Skeletal muscle satellite cell (primary cell): ENCODE data around the gene RBM11. TPM values are rescaled to one million over a fixed set of nuclear protein-coding genes. Genes with fewer than 3 reads are reported as not detected.
"Not testable (repeated sequence)": the region's sequence is repeated elsewhere in the genome, so short reads cannot be mapped to it uniquely, and the experiment has no call there.

Source experiments
- H3K27me3 ChIP-seq: 2 replicates; pipeline ENCODE4 v1.7.0; 2013; ENCODE audit warnings: low read length; ENCODE audit not compliant: control insufficient read depth, insufficient read depth
- H3K36me3 ChIP-seq: 2 replicates; pipeline ENCODE4 v1.7.0; 2013; ENCODE audit warnings: mild to moderate bottlenecking, control low read depth, low read length; ENCODE audit not compliant: insufficient read depth
- H3K4me1 ChIP-seq: 2 replicates; pipeline ENCODE4 v1.7.0; 2013; ENCODE audit warnings: low read length; ENCODE audit not compliant: control insufficient read depth, insufficient read depth
- H3K4me2 ChIP-seq: 2 replicates; pipeline ENCODE4 v1.7.0; 2013; ENCODE audit warnings: mild to moderate bottlenecking, low read length
- H3K4me3 ChIP-seq: 2 replicates; pipeline ENCODE4 v1.7.0; 2013; ENCODE audit warnings: low read length
- H3K9ac ChIP-seq: 2 replicates; pipeline ENCODE4 v1.7.0; 2013; ENCODE audit warnings: mild to moderate bottlenecking, low read depth, low read length, moderate library complexity
- H3K9me3 ChIP-seq: replicated peaks from 2 replicates; pipeline ENCODE4 v1.7.0; 2013; ENCODE audit warnings: mild to moderate bottlenecking, control low read depth, low read length
- total RNA-seq: library from RNA; depleted of rRNA; stranded (reverse); fragments of >200 nt; gene quantifications from 2 replicates; pipeline ENCODE4 v1.2.3, GENCODE V29; 2012; rRNA removed

The RBM11 gene
- 0.51 TPM in 1 of 2 replicates, not detected in the other for total RNA-seq

GRCh38 chr21:14215971-14216641 is at the start of gene RBM11:
RBM11 (plus strand) TSS chr21:14216157; CDS start chr21:14216187, 30 bp downstream.
- Histone ChIP-seq H3K4me2 (peak within 1 kb of the TSS; percentile 83), H3K27me3 (peaks cover 5% of the 10 kb centered on the region), H3K4me3 (peak within 1 kb of the TSS; percentile 73), H3K9me3 (no peaks in the 10 kb centered on the region), H3K9ac (peak within 1 kb of the TSS; percentile 38), H3K36me3 (no peaks in the 10 kb centered on the region), H3K4me1 (no peaks in the 10 kb centered on the region)

DNA sequence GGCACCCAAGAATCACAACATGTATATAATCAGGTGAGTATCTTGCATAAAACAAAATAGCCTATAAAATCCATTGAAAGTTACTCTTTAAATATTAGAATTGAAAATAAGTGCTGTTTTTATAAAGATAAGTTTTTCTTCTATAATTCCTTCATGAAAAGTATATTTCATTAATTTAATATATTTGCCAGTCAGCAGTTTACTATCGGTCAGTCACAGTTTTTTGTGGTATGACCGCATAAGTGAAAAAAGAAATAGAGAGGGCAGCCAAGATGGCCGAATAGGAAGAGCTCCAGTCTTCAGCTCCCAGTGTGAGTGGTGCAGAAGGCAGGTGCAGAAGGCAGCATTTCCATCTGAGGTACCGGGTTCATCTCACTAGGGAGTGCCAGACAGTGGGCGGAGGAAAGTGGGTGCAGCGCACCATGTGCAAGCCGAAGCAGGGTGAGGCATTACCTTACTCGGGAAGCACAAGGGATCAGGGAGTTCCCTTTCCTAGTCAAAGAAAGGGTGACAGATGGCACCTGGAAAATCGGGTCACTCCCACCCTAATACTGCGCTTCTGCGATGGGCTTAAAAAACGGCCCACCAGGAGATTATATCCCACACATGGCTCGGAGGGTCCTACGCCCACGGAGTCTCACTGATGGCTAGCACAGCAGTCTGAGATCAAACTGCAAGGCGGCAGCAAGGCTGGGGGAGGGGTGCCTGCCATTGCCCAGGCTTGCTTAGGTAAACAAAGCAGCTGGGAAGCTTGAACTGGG is 49.3 kb upstream of the RBM11 start:
- not testable (repeated sequence) for H3K36me3 ChIP-seq, H3K27me3 ChIP-seq, H3K4me1 ChIP-seq, H3K4me2 ChIP-seq, H3K9ac ChIP-seq, H3K9me3 ChIP-seq, H3K4me3 ChIP-seq

DNA sequence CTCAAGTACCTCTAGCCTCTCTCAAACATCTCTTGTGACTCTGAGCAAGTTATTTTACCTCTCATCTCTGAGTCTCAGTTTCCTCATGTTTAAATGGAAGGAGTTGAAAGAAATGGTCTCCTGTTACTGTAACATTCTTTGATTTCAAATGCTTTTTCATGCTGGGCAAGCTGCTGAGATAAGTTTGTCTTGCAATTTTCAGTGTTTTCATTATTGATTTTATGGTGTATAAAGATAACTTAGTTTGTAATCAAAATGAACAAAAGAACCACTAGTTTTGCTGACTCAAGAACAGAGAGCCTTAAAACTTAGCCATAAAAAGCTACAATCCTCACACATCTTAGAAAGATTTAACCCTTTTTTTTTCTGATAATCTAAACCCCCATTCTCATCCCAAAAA is 9.7 kb upstream of the RBM11 start:
- Histone ChIP-seq H3K27me3 (no peaks in the 10 kb centered on the region), H3K9ac (no peak overlapping the region), H3K9me3 (no peaks in the 10 kb centered on the region), H3K4me3 (no peak overlapping the region), H3K4me2 (no peak overlapping the region), H3K36me3 (no peaks in the 10 kb centered on the region), H3K4me1 (no peaks in the 10 kb centered on the region)

DNA sequence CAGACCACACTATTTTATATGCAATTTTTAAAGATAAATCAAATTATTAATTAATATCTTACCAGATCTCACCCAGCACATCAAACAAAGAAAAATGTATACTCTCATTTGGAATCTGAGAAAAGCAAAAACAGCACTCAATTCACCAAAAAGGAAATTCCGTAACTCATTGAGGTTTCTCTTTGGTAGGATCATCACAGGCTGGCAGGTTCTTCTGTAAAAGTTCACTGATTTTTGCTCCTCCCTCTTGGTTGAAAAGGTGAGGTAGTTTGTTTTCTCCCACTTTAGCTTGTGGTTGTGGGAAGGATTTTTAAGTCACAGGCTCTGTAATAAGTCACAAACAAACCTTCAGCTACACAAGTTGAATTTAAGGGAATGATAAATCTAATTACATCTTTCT is 5.2 kb upstream of the RBM11 start, which contains the start of gene LIPI:
LIPI (minus strand) TSS at position 218 of the 400 bp plus-strand sequence; CDS start at position 108, 110 bp downstream.
- Histone ChIP-seq H3K9me3 (no peaks in the 10 kb centered on the region), H3K4me2 (no peak within 1 kb of the TSS), H3K9ac (no peak within 1 kb of the TSS), H3K36me3 (no peaks in the 10 kb centered on the region), H3K4me3 (no peak within 1 kb of the TSS), H3K27me3 (peaks cover 5% of the 10 kb centered on the region), H3K4me1 (no peaks in the 10 kb centered on the region)

DNA sequence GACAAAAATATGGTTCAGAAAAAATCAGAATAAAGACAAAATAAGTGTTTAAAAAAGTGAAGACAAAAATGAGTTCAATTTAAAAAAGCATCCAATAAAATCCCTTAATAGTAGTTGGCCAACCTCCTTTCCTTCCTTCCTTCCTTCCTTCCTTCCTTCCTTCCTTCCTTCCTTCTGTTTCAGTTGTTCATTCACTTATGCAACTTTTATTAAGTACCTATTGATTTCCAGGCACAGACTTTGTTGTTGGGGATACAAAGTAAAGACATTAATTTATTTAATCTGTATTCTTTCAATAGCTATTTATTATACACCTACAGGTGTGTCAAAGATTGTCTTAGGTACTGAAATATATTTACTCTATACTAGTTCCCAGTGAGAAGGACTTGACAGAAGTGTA is 2.8 kb upstream of the RBM11 start:
- no peaks in the 10 kb centered on the region for H3K36me3 ChIP-seq
- H3K27me3 ChIP-seq, result peaks cover 5% of the 10 kb centered on the region
- no peak overlapping the region for H3K4me2 ChIP-seq
- H3K9ac ChIP-seq, result no peak overlapping the region
- no peak overlapping the region for H3K4me3 ChIP-seq
- H3K4me1 ChIP-seq, result no peaks in the 10 kb centered on the region
- H3K9me3 ChIP-seq, result no peaks in the 10 kb centered on the region

GRCh38 chr21:14223365-14223764 is 7.4 kb downstream of the RBM11 start:
- Histone ChIP-seq H3K4me1 (no peaks in the 10 kb centered on the region), H3K4me3 (no peak overlapping the region), H3K27me3 (no peaks in the 10 kb centered on the region), H3K9ac (no peak overlapping the region), H3K4me2 (no peak overlapping the region), H3K9me3 (no peaks in the 10 kb centered on the region), H3K36me3 (no peaks in the 10 kb centered on the region)

DNA sequence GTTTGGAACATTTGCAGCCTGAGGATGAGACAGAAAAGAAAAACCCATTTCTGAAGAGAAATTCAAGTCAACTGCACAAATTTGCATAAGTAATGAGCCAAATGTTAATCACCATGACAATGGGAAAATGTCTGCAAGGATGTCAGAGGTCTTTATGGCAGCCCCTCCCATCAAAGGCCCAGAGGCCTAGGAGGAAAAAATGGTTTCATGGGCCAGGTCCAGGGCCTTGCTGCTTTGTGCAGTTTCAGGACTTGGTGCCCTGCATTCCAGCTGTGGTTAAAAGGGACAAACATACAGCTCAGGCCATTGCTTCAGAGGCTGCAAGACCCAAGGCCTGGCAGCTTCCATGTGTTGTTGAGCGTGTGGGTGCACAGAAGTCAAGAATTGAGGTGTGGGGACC is 13.4 kb downstream of the RBM11 start:
- no peaks in the 10 kb centered on the region for H3K27me3 ChIP-seq
- H3K36me3 ChIP-seq, result no peaks in the 10 kb centered on the region
- H3K4me3 ChIP-seq, result no peak overlapping the region
- H3K4me1 ChIP-seq, result no peaks in the 10 kb centered on the region
- H3K4me2 ChIP-seq, result no peak overlapping the region
- H3K9ac ChIP-seq, result no peak overlapping the region
- no peaks in the 10 kb centered on the region for H3K9me3 ChIP-seq

DNA sequence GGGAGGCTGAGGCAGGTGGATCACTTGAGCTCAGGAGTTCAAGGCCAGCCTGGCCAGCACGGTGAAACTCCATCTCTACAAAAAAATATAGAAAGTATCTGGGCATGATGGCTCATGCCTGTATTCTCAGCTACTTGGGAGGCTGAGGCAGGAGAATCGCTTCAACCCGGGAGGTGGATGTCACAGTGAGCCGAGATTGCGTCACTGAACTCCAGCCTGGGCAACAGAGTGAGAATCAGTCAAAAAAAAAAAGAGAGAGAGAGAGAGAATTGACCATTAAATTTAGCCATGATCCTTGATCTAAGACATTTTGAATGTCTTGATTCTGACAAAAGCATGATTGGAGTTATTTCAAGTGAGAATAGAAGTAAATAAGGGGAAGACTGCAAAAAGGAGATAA is 19.1 kb downstream of the RBM11 start:
- H3K27me3 ChIP-seq, result no peaks in the 10 kb centered on the region
- H3K4me1 ChIP-seq, result no peaks in the 10 kb centered on the region
- H3K9me3 ChIP-seq, result no peaks in the 10 kb centered on the region
- H3K9ac ChIP-seq, result no peak overlapping the region
- no peaks in the 10 kb centered on the region for H3K36me3 ChIP-seq
- no peak overlapping the region for H3K4me2 ChIP-seq
- no peak overlapping the region for H3K4me3 ChIP-seq

- no peak overlapping the region for H3K4me3 ChIP-seq
- no peaks in the 10 kb centered on the region for H3K36me3 ChIP-seq
- no peaks in the 10 kb centered on the region for H3K4me1 ChIP-seq
- H3K4me2 ChIP-seq, result no peak overlapping the region
- no peak overlapping the region for H3K9ac ChIP-seq
- H3K27me3 ChIP-seq, result no peaks in the 10 kb centered on the region
- H3K9me3 ChIP-seq, result no peaks in the 10 kb centered on the region
Measured at GRCh38 chr21:14236180-14236579, 20.2 kb downstream of the RBM11 start.

GRCh38 chr21:14239281-14239680 is 23.3 kb downstream of the RBM11 start:
- H3K27me3 ChIP-seq, result no peaks in the 10 kb centered on the region
- H3K4me3 ChIP-seq, result no peak overlapping the region
- no peaks in the 10 kb centered on the region for H3K9me3 ChIP-seq
- no peaks in the 10 kb centered on the region for H3K4me1 ChIP-seq
- no peak overlapping the region for H3K9ac ChIP-seq
- H3K4me2 ChIP-seq, result no peak overlapping the region
- H3K36me3 ChIP-seq, result no peaks in the 10 kb centered on the region

GRCh38 chr21:14241297-14241696 is 25.3 kb downstream of the RBM11 start:
- no peaks in the 10 kb centered on the region for H3K27me3 ChIP-seq
- H3K9ac ChIP-seq, result no peak overlapping the region
- no peak overlapping the region for H3K4me3 ChIP-seq
- no peaks in the 10 kb centered on the region for H3K36me3 ChIP-seq
- H3K9me3 ChIP-seq, result no peaks in the 10 kb centered on the region
- H3K4me1 ChIP-seq, result no peaks in the 10 kb centered on the region
- H3K4me2 ChIP-seq, result no peak overlapping the region

DNA sequence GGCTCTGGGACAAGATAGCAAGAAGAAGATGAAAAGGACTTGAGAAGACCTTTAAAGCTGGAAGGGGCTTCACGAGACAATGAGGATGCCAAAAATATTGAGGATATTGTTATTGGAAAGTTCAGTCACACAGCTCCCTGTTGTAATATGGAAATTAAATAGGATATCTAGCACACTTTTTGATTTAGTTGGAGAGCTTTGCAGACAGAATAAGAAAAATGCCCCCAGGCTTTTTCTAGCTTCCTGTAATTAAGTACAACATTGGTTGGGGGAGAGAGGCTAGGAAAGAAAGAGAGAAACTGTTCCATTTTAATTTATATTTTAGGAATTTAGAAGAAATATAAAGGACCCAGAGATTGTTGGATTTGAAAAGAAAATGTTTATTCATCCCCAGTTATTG is 27.5 kb downstream of the RBM11 start:
- no peak overlapping the region for H3K4me3 ChIP-seq
- H3K27me3 ChIP-seq, result no peaks in the 10 kb centered on the region
- H3K4me1 ChIP-seq, result no peaks in the 10 kb centered on the region
- no peaks in the 10 kb centered on the region for H3K9me3 ChIP-seq
- no peak overlapping the region for H3K4me2 ChIP-seq
- no peak overlapping the region for H3K9ac ChIP-seq
- H3K36me3 ChIP-seq, result no peaks in the 10 kb centered on the region
